Right atrium auricular region (tissue), 2 donors: ENCODE data around the gene HIBADH. TPM values are rescaled to one million over a fixed set of nuclear protein-coding genes. Genes with fewer than 3 reads are reported as not detected.
A peak's percentile ranks its signal among the peaks of the same experiment; 100 is the strongest.

ENCODE experiments used
- DNase-seq: peaks from one replicate; pipeline ENCODE4 v3.0.0-alpha.2; 2019; ENCODE audit warnings: low spot score
- H3K27ac ChIP-seq, 2 donors: fragments of 200-600 bp; sonication (generic); 1 replicate in 1 of 2; 2 replicates in 1 of 2; pipeline ENCODE4 v1.5.1; 2016 to 2019
- H3K27me3 ChIP-seq, 2 donors: fragments of 200-600 bp; sonication (generic); one replicate each; pipeline versions ENCODE4 v1.5.1 to v1.6.0; 2017 to 2019
- H3K36me3 ChIP-seq: fragments of 200-600 bp; sonication (generic); one replicate; pipeline ENCODE4 v1.5.1; 2016
- H3K4me1 ChIP-seq, 2 donors: fragments of 200-600 bp; sonication (generic); one replicate each; pipeline versions ENCODE4 v1.5.1 to v1.6.0; 2017 to 2019
- H3K4me3 ChIP-seq, 2 donors: fragments of 200-600 bp; sonication (generic); 1 replicate in 1 of 2; 2 replicates in 1 of 2; pipeline ENCODE4 v1.5.1; 2017 to 2019; ENCODE audit warnings: mild to moderate bottlenecking in 1 of 2, moderate library complexity in 1 of 2
- H3K9me3 ChIP-seq, 2 donors: fragments of 200-600 bp; sonication (generic); one replicate each; pipeline ENCODE4 v1.5.1; 2019
- total RNA-seq, 2 donors: library from RNA; depleted of rRNA; stranded (reverse); fragments of >200 nt; gene quantifications; one replicate each; pipeline ENCODE4 v1.1.0, GENCODE V29; 2016
- TF ChIP-seq, protein P1 (sequence below), 2 donors: fragments of 200-600 bp; sonication (generic); IDR thresholded peaks; one replicate each; pipeline ENCODE4 v1.5.1; 2019; ENCODE audit warnings: antibody characterized with exemption in 2 of 2

HIBADH gene
- total RNA-seq, 2 donors from 2014 or later: 42.0 to 95.0 TPM

DNA sequence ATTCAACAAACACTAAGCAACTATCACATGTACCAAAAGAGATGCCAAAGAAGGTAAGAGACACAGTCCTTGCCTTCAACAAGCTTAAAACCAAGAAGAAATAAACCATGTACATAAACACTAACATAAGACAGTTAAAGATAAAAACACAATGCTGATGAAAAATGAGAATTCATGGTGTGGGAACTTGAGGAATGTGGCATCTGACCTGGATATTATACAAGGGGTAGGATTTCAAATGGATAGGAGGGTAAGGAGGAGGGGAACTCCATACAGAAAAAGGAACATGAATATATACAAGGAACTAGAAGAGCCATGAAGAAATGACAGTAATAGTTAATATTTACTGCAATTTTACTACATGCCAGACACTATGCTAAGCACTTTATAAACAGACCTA, 11.0 kb downstream of the HIBADH start:
- no peaks in the 10 kb centered on the region for H3K9me3 ChIP-seq
- H3K27ac ChIP-seq: no peak overlapping the region
- no peaks in the 10 kb centered on the region for H3K4me1 ChIP-seq
- no peaks in the 10 kb centered on the region for H3K36me3 ChIP-seq
- H3K27me3 ChIP-seq: no peaks in the 10 kb centered on the region
- TF ChIP-seq, protein P1, sequence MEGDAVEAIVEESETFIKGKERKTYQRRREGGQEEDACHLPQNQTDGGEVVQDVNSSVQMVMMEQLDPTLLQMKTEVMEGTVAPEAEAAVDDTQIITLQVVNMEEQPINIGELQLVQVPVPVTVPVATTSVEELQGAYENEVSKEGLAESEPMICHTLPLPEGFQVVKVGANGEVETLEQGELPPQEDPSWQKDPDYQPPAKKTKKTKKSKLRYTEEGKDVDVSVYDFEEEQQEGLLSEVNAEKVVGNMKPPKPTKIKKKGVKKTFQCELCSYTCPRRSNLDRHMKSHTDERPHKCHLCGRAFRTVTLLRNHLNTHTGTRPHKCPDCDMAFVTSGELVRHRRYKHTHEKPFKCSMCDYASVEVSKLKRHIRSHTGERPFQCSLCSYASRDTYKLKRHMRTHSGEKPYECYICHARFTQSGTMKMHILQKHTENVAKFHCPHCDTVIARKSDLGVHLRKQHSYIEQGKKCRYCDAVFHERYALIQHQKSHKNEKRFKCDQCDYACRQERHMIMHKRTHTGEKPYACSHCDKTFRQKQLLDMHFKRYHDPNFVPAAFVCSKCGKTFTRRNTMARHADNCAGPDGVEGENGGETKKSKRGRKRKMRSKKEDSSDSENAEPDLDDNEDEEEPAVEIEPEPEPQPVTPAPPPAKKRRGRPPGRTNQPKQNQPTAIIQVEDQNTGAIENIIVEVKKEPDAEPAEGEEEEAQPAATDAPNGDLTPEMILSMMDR (IDR thresholded peaks at IDR 0.05): no peak
- no peak overlapping the region for H3K4me3 ChIP-seq
- DNase-seq: no peak

DNA sequence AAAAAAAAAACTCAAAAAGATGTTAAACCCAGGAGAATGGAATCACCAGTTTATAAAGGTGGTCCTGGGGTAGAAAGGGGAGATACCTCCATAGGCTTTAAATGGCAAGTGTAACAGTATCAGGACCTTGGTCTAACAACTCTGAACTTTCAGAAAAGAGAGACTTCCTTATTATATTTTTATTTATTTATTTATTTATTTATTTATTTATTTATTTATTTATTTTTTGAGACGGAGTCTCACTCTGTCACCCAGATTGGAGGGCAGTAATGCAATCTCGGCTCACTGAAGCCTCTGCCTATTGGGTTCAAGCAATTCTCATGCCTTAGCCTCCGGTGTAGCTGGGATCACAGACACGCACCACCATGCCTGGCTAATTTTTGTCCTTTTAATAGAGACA, 12.4 kb downstream of the HIBADH start:
- Histone ChIP-seq H3K27me3 (no peaks in the 10 kb centered on the region), H3K4me1 (no peaks in the 10 kb centered on the region), H3K4me3 (no peak overlapping the region), H3K9me3 (no peaks in the 10 kb centered on the region), H3K36me3 (no peaks in the 10 kb centered on the region), H3K27ac (no peak overlapping the region)
- DNase-seq: no peak
- TF ChIP-seq, protein P1 (IDR thresholded peaks at IDR 0.05): no peak

DNA sequence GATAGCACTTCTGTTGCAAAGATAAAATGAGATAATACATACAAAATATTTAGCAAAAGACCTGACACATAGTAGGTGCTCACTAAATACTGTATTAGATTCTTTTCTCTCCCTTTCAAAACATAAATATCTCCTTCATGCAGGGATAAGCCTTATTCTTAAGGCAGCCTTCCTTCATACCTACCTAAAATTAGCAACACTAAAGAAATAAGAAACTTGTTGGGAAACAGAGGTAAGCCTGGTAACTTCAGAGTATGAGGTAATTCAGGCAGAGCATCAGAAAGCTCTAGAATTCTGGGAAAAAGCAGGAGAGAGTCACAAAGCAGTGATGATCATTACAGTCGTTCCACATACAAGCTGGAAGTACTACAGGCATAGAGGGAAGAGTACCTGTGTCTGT, 15.2 kb downstream of the HIBADH start:
- TF ChIP-seq, protein P1 (IDR thresholded peaks at IDR 0.05): no peak
- Histone ChIP-seq H3K27ac (no peak overlapping the region), H3K27me3 (no peaks in the 10 kb centered on the region), H3K4me1 (no peaks in the 10 kb centered on the region), H3K36me3 (no peaks in the 10 kb centered on the region), H3K9me3 (no peaks in the 10 kb centered on the region), H3K4me3 (no peak overlapping the region)
- DNase-seq: no peak

DNA sequence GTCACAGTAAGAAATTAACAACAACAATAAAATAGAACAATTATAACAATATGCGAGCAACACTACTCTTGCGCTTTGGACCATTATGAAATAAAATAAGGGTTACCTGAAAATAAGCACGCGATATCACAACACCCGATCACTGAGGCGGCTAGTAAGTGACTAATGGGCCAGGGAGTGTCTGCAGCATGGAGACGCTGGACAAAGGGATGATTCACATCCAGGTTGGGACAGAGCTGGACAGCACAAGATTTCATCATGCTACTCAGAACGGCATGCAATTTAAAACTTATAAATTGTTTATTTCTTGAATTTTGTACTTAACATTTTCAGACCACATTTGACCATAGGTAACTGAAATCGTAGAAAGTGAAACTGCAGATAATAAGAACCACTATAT, 15.6 kb downstream of the HIBADH start:
- TF ChIP-seq, protein P1 (IDR thresholded peaks at IDR 0.05): no peak
- Histone ChIP-seq H3K9me3 (no peaks in the 10 kb centered on the region), H3K4me1 (peaks cover 0 to 2% of the 10 kb centered on the region in 2 donors), H3K27me3 (no peaks in the 10 kb centered on the region), H3K27ac (no peak overlapping the region), H3K36me3 (no peaks in the 10 kb centered on the region), H3K4me3 (no peak overlapping the region)
- DNase-seq: no peak

DNA sequence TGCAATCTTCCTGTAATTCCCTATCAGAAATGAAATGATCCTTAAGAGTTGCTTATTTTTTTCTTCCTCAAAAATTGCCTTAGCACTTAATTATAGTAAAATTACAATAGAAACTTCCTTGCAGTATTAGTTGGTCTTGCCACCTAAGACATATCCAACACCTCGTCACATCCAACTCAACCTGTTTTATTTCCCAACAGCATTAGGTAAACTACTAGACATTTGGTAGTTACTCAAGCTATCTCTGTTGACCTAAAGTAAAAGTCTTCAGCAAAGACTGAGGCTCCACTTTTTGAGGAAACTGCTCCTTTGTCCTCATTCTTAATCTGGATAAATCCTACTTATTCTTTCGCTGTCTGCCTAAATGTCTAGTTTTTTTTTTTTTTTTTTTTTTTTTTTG, 20.4 kb downstream of the HIBADH start:
- no peaks in the 10 kb centered on the region for H3K36me3 ChIP-seq
- H3K27ac ChIP-seq: peak overlapping the region in 1 of 2 donors; percentile 16
- DNase-seq: no peak

More for the DNA sequence above, 20.4 kb downstream of the HIBADH start:
- no peak overlapping the region for H3K4me3 ChIP-seq
- TF ChIP-seq, protein P1 (IDR thresholded peaks at IDR 0.05): no peak
- no peaks in the 10 kb centered on the region for H3K9me3 ChIP-seq
- peaks cover 0 to 18% of the 10 kb centered on the region in 2 donors for H3K4me1 ChIP-seq
- H3K27me3 ChIP-seq: no peaks in the 10 kb centered on the region
